ENCODE data around the gene GJC1. TPM values are rescaled to one million over a fixed set of nuclear protein-coding genes. Genes with fewer than 3 reads are reported as not detected.

The GJC1 gene
- total and polyA plus RNA-seq, 2 of the 8 experiments (the other 6 are each of a cell fraction or from before 2014, with no cell fraction given): 29.1 to 154 TPM

GRCh38 chr17:44844390-44844830 is 14.3 kb upstream of the GJC1 start:
- TF ChIP-seq KDM1A (IDR thresholded peaks at IDR 0.05; ENCODE audit: borderline replicate concordance, low read length) (no peak), ZNF274 (IDR thresholded peaks at IDR 0.05; ENCODE audit: borderline replicate concordance, extremely low read depth, low read length) (no peak), RAD21 (IDR thresholded peaks at IDR 0.05 in 1 of 2, conservative IDR thresholded peaks at IDR 0.05 in 1 of 2; ENCODE audit: low read depth in 2 of 2, low read length in 2 of 2) (peak in 1 of 2 experiments; percentile 25; a peak in 1 of 4 replicates), SUZ12 (IDR thresholded peaks at IDR 0.05; ENCODE audit: low read length) (no peak), CBX8 (IDR thresholded peaks at IDR 0.05; ENCODE audit: borderline replicate concordance, low read depth, low read length) (no peak), CHD2 (IDR thresholded peaks at IDR 0.05; ENCODE audit: low read length) (no peak), SRF (IDR thresholded peaks at IDR 0.05; ENCODE audit: low read depth, low read length) (no peak)
- TF ChIP-seq, protein P1, sequence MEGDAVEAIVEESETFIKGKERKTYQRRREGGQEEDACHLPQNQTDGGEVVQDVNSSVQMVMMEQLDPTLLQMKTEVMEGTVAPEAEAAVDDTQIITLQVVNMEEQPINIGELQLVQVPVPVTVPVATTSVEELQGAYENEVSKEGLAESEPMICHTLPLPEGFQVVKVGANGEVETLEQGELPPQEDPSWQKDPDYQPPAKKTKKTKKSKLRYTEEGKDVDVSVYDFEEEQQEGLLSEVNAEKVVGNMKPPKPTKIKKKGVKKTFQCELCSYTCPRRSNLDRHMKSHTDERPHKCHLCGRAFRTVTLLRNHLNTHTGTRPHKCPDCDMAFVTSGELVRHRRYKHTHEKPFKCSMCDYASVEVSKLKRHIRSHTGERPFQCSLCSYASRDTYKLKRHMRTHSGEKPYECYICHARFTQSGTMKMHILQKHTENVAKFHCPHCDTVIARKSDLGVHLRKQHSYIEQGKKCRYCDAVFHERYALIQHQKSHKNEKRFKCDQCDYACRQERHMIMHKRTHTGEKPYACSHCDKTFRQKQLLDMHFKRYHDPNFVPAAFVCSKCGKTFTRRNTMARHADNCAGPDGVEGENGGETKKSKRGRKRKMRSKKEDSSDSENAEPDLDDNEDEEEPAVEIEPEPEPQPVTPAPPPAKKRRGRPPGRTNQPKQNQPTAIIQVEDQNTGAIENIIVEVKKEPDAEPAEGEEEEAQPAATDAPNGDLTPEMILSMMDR (IDR thresholded peaks at IDR 0.05; ENCODE audit: control extremely low read depth in 1 of 3, insufficient read depth in 1 of 3, low read depth in 1 of 3, low read length in 3 of 3): peak in 1 of 3 experiments; percentile 14; a peak in 1 of 4 replicates
- TF ChIP-seq, protein P2, sequence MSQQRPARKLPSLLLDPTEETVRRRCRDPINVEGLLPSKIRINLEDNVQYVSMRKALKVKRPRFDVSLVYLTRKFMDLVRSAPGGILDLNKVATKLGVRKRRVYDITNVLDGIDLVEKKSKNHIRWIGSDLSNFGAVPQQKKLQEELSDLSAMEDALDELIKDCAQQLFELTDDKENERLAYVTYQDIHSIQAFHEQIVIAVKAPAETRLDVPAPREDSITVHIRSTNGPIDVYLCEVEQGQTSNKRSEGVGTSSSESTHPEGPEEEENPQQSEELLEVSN (IDR thresholded peaks at IDR 0.05): no peak
- Histone ChIP-seq H4K5ac (ENCODE audit: insufficient read length, low read depth, low read length) (no peak overlapping the region), H3K56ac (replicated peaks; ENCODE audit: insufficient read length, low read depth, low read length) (no peak overlapping the region), H2BK12ac (ENCODE audit: low read depth, low read length) (0 out of 2 replicates have a peak overlapping the region, but pooled peaks have one; percentile 21), H3K9ac (replicated peaks in 1 of 4; ENCODE audit: extremely low read depth in 1 of 4, low read depth in 3 of 4, low read length in 3 of 4) (peak overlapping the region in 1 of 4 experiments; percentile 2; a peak in 1 of 7 replicates), H3K4ac (replicated peaks; ENCODE audit: insufficient read length, low read depth, low read length) (no peak overlapping the region), H4K20me1 (replicated peaks in 1 of 2; ENCODE audit: control insufficient read depth in 1 of 2, insufficient read depth in 2 of 2, low read length in 2 of 2) (no peaks in the 10 kb centered on the region), H3K27ac (ENCODE audit: low read depth, low read length) (no peak overlapping the region), H2BK5ac (ENCODE audit: low read depth, low read length) (peak overlapping the region; percentile 12; the same call in 1 of the 2 replicates), H3K27me3 (replicated peaks in 1 of 4; ENCODE audit: control insufficient read depth in 3 of 4, extremely low read depth in 1 of 4, insufficient read depth in 3 of 4, low read length in 3 of 4) (no peaks in the 10 kb centered on the region), H2BK15ac (ENCODE audit: low read length) (0 out of 2 replicates have a peak overlapping the region, but pooled peaks have one; percentile 23), H4K8ac (ENCODE audit: extremely low read depth, insufficient read depth, low read length) (no peak overlapping the region), H3K4me3 (ENCODE audit: extremely low read depth in 1 of 4, insufficient read depth in 2 of 4, low read depth in 3 of 4, low read length in 4 of 4) (no peak overlapping the region), H3K14ac (ENCODE audit: insufficient read length) (no peak overlapping the region), H2BK20ac (ENCODE audit: low read length) (no peak overlapping the region), H2AFZ (ENCODE audit: low read length) (no peak overlapping the region), H2BK120ac (replicated peaks; ENCODE audit: low read depth, low read length) (no peak overlapping the region), H4K91ac (replicated peaks; ENCODE audit: insufficient read length, low read length) (no peak overlapping the region), H3K79me2 (ENCODE audit: control insufficient read depth in 1 of 2, insufficient read depth in 2 of 2, low read length in 2 of 2) (no peaks in the 10 kb centered on the region), H3K23ac (ENCODE audit: insufficient read length) (no peak overlapping the region), H3K9me3 (ENCODE audit: insufficient read depth in 2 of 2, low read depth in 1 of 2, low read length in 1 of 2) (no peaks in the 10 kb centered on the region), H2AK5ac (ENCODE audit: low read depth, low read length) (no peak overlapping the region), H3K36me3 (ENCODE audit: control insufficient read depth in 2 of 4, insufficient read depth in 4 of 4, low read length in 3 of 4) (no peaks in the 10 kb centered on the region), H3K4me2 (ENCODE audit: insufficient read depth in 1 of 2, low read depth in 2 of 2, low read length in 2 of 2) (no peak overlapping the region; a peak in 1 of 4 replicates), H3K23me2 (ENCODE audit: low read depth, low read length) (no peaks in the 10 kb centered on the region), H3K79me1 (ENCODE audit: low read depth, low read length) (no peaks in the 10 kb centered on the region), H3K18ac (ENCODE audit: extremely low read depth, low read length) (0 out of 2 replicates have a peak overlapping the region, but pooled peaks have one; percentile 0), H3K4me1 (replicated peaks in 1 of 4; ENCODE audit: control insufficient read depth in 3 of 4, insufficient read depth in 4 of 4, low read length in 3 of 4) (peaks cover 6 to 22% (median 11%) of the 10 kb centered on the region in 4 experiments)
- no peak for DNase-seq (ENCODE audit: low read depth in 1 of 2, low spot score in 2 of 2)
- ChIA-PET CTCF (ENCODE audit: partially characterized antibody) (interaction anchor here (0.6 to 28.4 kb wide), 11 partner anchors 11 to 381 kb away, joined by 3 to 577 read pairs (median 3); no protein-coding TSS in a partner anchor), POLR2A (ENCODE audit: partially characterized antibody) (interaction anchor here (1.2 to 7.4 kb wide), 12 partner anchors 12 to 76 kb away, joined by 3 to 58 read pairs (median 5); partner anchors contain the start of gene GJC1)
- no peak for FAIRE-seq
- WGBS, 2 experiments (ENCODE audit: extremely low coverage in 1 of 2, insufficient coverage in 1 of 2, insufficient read length in 1 of 2, insufficient replicate concordance in 2 of 2, low coverage in 1 of 2, low lambda C conversion rate in 2 of 2, missing lambda C conversion rate in 1 of 2): 29% methylated on average over 1 of the region's 1 CpG; no CpG with 5 or more reads in 1 of the 2 experiments

Data from H1 (cell line).